GM18499 (cell line): ENCODE results near the gene PHF1.

Experiments
- ATAC-seq: cut with Tn5 transposase; IDR thresholded peaks from one replicate; pipeline ENCODE4 v1.9.1; 2021; ENCODE audit warnings: moderate number of reproducible peaks; ENCODE audit not compliant: insufficient read depth, unreplicated experiment

Gene PHF1

GRCh38 chr6:33430991-33431879 is 20.4 kb downstream of the PHF1 start:
- ATAC-seq: no peak

GRCh38 chr6:33431880-33432541 is 21.2 kb downstream of the PHF1 start:
- no peak for ATAC-seq

GRCh38 chr6:33432546-33432945 is 21.7 kb downstream of the PHF1 start:
- no peak for ATAC-seq

GRCh38 chr6:33433001-33433543 is 22.3 kb downstream of the PHF1 start:
- ATAC-seq: no peak

- no peak for ATAC-seq
Observed at GRCh38 chr6:33433544-33434191, 22.9 kb downstream of the PHF1 start.

- ATAC-seq: no peak
Observed at GRCh38 chr6:33434961-33435360, 24.1 kb downstream of the PHF1 start.

- ATAC-seq: no peak
Observed at GRCh38 chr6:33437666-33438065, 26.9 kb downstream of the PHF1 start.

- ATAC-seq: no peak
Observed at GRCh38 chr6:33438978-33439594, 28.3 kb downstream of the PHF1 start.

- ATAC-seq: no peak
Observed at GRCh38 chr6:33439956-33440648, 29.3 kb downstream of the PHF1 start.

GRCh38 chr6:33440649-33441309 is 30.0 kb downstream of the PHF1 start:
- no peak for ATAC-seq

- ATAC-seq: no peak
Observed at GRCh38 chr6:33441457-33441856, 30.6 kb downstream of the PHF1 start.

GRCh38 chr6:33442283-33442682 is 31.5 kb downstream of the PHF1 start:
- no peak for ATAC-seq

GRCh38 chr6:33443025-33443424 is 32.2 kb downstream of the PHF1 start:
- no peak for ATAC-seq

- no peak for ATAC-seq
Observed at GRCh38 chr6:33443619-33444504, 33.0 kb downstream of the PHF1 start.

- no peak for ATAC-seq
Observed at GRCh38 chr6:33445119-33445603, 34.3 kb downstream of the PHF1 start.

GRCh38 chr6:33446356-33446755 is 35.5 kb downstream of the PHF1 start:
- no peak for ATAC-seq

- no peak for ATAC-seq
Observed at GRCh38 chr6:33450434-33450833, 39.6 kb downstream of the PHF1 start.

- no peak for ATAC-seq
Observed at GRCh38 chr6:33451606-33452005, 40.8 kb downstream of the PHF1 start.
